Activated CD4-positive, alpha-beta T cell treated with anti-CD3 and anti-CD28 coated beads for 24 hours (primary cell): ENCODE results near the gene RAI1.

ENCODE experiments used
- DNase-seq, 2 donors: peaks; one replicate each; pipeline ENCODE4 v3.0.0-alpha.2; 2020; ENCODE audit warnings: low read depth in 2 of 2

Gene RAI1

DNA sequence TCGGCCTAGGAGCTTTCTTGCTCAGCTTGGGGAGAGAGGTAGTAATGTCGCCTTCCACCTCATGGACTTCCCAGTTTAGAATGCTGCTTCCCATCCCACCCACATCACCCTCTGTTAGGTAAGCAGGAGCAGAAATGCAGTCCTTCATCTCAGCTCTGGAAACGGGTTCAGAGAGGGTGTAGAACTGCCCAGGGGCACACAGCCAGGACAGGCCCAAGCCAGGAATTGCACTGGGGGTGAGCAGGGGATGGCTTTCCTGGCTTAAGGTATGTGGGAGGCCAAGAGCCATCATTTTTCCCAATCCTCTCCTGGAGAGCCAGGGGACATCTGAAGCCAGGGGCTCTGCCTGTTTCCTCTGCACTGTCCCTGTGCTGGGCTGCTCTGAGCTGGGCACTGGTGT is 33.6 kb downstream of the RAI1 start:
- DNase-seq = no peak

DNA sequence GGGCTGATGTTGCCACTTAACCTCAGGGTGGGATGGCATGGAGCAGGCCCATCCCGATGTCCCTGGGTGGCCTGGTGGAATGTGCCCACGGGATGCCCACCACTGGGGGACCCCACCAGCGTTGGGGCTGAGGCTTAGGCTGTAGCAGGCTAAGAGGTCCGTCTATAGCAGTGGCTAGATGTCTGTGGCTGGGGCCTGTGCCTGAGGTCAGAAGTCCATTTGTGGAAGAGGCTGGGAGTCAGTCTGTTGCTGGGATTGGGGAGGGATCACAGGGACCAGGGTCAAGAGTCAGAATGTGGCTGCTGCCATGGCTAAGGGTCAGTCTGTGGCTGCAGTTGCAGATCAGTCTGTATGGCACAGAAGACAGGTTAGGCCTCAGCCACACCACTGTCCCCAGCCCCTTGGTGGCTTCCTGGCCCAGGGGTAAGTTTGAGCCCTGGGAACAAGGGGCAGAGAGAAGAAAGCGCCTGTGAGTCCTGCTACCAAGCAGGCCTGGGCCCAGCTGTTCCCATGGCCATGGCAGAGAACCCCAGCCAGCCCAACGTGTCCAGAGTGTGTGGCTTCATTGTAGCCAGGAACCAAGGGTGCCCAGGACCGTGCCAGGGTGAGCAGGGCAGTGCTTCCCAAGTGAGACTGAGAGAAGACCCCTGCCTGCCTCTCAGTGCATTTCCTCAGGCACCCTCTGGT is 35.7 kb downstream of the RAI1 start:
- no peak for DNase-seq

GRCh38 chr17:17718251-17718650 is 37.0 kb downstream of the RAI1 start:
- no peak for DNase-seq

DNA sequence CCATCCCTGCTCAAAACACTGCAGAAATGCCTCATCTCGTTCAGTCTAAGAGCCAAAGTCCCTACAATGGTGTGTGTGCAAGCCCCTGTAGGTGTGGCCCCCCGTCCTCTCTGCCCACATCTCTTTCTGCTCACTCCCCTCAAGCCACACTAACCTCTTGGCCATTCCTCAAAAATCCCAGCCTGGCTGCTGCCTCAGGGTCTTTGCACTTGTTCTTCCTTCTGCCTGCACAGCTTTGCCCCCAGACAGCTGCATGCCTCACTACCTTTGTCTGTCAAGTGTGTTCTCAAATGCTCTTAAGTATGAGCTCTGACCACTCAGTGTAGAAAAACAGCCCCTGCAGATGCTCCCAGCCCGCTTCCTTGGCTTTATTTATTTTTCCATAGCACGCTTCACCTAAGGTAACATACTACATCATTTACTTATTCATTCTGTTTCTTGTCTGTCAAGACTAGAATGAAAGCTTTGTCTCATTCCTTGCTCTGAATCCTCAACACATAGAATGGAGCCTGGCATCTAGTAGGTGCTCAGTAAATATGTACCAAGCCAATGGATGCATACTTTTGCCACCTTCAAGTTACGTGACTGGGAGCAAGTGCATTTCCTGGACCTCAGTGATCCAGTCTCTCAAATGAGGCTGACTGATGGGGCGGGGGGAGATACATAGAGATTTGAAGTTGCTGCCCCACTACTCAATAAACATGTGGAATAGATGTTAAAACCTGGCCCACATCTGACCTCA is 38.1 kb downstream of the RAI1 start:
- no peak for DNase-seq

- no peak for DNase-seq
These were observed 38.8 kb downstream of the RAI1 start for GRCh38 chr17:17719966-17720543.

DNA sequence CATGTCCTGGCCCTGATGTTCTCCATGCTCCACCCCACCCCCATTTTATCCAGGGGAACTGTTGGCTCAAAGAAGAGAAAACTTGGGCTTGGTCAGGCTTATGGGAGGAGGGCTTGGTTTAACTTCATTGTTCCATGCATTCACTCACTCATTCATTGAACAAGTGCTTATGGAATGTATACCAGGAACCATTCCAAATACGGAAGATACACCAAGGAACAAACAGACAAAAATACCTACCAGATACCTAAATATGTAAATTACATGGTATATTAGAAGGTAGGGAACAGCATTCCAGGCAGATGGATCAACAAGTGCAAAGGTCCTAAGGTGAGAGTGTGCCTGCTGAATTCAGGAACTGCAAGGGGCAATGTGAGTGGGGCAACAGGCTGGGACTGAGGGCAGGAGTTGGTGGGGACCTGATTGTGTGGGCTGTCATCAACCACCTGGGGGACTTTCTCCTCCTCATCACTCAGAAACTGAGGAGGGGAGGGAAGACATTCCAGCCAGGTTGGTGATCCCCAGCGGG is 39.9 kb downstream of the RAI1 start:
- DNase-seq = no peak

- no peak for DNase-seq
These were observed 41.0 kb downstream of the RAI1 start for GRCh38 chr17:17722081-17722905.

GRCh38 chr17:17722906-17723353 is 41.7 kb downstream of the RAI1 start:
- no peak for DNase-seq

- DNase-seq = peak in 1 of 2 donors; percentile 18
These were observed 42.4 kb downstream of the RAI1 start for GRCh38 chr17:17723354-17724261.

- no peak for DNase-seq
These were observed 43.2 kb downstream of the RAI1 start for GRCh38 chr17:17724307-17725010.

GRCh38 chr17:17725011-17725751 is 43.9 kb downstream of the RAI1 start:
- DNase-seq = no peak

GRCh38 chr17:17725752-17726457 is 44.6 kb downstream of the RAI1 start:
- DNase-seq = no peak

- no peak for DNase-seq
These were observed 45.3 kb downstream of the RAI1 start for GRCh38 chr17:17726458-17727060.

DNA sequence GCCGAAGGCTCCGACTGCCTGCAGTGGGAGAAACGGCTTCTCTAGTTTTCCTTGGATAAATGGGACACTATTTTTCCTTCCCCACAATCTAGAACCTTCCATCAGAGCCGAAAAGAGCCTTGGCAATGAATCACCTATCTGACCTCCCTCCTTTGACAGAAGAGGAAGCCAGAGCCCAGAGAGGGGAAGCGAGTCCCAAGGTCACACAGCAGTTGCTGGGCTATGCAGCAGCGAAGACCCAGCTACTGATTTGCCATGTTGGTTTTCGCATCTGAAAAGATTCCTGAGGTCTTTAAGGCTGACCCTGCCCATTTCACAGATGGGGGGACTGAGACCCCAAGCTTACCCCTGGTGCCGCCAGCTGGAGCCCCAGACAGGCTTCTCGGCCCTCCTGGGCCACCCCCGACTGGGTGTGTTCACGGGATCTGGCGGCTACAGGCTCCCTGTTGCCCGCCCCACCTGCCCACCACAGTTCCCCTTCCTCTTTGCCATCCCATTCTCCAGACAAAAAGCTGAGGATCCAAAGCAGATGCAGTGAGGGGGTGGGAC is 45.9 kb downstream of the RAI1 start:
- DNase-seq = no peak

DNA sequence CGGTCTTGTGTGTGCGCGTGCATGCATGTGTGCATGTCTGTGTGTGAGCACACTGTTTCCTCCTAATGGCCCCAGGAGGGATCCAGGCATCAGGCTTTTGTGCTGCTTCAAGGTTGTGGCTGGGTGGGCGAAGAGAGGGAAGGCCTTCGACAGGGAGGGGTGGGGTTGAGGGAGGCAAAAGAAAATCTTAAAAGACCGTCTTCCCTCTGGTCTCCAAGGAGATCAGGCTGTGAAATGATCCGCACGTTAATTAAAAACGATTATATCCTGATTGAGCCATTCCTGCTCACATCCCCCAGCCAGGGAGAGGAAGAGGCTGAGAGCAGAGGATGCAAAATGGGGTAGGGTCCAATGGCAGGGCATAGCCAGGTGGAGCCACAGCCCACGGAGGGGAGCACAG is 46.9 kb downstream of the RAI1 start:
- DNase-seq = no peak

DNA sequence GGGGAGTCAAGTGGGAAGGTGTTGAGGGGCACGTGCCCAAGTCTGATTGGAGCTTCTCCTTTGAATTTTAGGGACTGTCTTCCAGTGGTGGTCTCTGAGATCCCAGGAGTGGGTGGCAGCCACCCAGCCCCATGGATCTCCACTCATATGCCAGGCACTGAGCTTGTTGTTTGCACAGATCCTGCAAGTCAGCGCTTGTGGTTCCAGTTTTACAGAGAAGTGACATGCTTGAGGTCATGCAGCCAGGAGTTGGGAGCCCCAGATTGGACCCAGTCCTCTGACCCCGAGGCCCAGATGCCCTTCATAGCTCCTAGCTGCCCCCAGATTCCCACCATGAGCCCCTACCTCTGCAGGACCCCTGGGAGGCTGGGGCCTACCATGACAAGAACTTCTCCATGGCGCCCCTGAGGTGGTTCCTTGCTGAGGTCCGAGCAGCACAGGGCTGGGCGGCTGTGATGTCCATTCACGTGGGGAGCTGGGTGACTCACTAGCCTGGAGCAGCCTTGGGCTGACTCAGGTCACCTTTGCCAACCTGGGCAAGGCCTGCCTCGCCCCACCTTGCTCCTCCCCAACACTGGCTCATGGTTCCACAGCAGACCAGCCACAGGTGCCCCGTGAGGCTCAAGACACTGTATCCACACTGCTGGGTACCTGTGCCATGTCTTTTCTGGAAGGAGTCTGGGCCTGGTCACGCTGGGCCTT is 47.4 kb downstream of the RAI1 start:
- no peak for DNase-seq

GRCh38 chr17:17729620-17730249 is 48.5 kb downstream of the RAI1 start:
- DNase-seq = no peak
